NCI-H446 (cell line): ENCODE results near the gene YEATS2.

ENCODE experiments used
- DNase-seq, 2 experiments: peaks; one replicate each; lab custom pipeline; 2025; lab: John Stamatoyannopoulos, UW

Gene YEATS2

GRCh38 chr3:183812761-183813445 is 115.3 kb downstream of the YEATS2 start:
- peak in 1 of 2 experiments; percentile 54 for DNase-seq

DNA sequence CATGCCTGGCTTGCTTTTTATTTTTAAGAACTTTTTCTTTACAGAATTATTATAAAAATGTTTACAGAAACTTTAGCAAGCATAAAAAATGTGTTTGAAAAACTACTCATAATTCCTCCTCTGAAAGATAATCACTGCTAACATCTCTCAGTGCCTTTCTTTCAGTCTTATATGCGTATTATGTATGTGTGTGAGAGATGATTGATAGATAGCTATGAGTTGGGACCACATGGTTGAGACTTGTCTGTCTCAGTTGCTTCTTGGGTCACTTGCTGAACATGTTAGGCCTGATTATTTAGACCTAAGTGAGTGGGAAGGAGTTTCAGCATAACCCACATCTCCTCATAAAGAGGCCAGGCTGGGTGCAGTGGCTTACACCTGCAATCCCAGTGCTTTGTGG is 116.6 kb downstream of the YEATS2 start:
- no peak for DNase-seq

DNA sequence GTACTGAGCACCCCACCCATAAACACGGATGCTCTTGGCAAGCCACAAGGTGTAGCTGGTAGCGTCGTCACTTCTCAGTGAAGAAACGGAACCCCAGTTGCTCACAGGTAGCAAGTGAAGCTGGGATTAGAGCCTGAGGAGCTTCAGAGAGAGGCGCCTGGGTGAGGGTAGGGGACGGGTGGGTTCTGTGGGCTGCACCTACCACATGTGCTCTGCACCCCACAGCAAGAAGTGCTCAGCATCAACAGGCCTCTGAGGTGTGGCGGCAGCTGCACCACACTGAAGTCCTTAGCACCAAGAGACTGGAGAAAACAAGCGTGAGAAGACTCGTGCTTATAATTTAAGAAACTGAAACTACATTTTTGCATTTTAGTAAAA is 118.0 kb downstream of the YEATS2 start:
- DNase-seq: no peak

- DNase-seq: no peak
Measured at GRCh38 chr3:183815951-183816475, 118.4 kb downstream of the YEATS2 start.

- peak in 1 of 2 experiments; percentile 63 for DNase-seq
Measured at GRCh38 chr3:183816681-183817510, 119.3 kb downstream of the YEATS2 start.

GRCh38 chr3:183817639-183818038 is 120.0 kb downstream of the YEATS2 start:
- DNase-seq: no peak

GRCh38 chr3:183818041-183818620 is 120.5 kb downstream of the YEATS2 start:
- no peak for DNase-seq

GRCh38 chr3:183818706-183819624 is 121.4 kb downstream of the YEATS2 start:
- no peak for DNase-seq

GRCh38 chr3:183819831-183820230 is 122.2 kb downstream of the YEATS2 start:
- no peak for DNase-seq

DNA sequence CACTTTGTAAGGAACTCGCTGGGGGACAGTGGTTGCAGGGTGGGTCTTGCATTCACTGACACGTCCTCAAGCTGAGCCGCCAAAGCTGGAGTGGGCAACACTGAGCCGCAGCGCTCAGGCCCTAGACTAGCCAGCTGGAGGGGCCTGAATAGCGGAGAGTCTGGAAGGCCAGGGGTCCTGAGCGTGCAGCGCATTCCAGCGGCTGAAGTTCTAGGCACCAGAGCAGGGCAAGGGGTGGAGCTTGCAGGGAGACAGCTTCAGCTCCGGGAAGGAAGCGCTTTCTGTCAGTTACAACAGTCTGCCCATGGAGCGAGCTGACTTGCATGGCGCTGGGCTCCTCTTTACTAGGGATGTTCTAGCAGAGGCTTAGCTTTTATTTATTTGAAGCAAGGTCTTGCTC is 125.0 kb downstream of the YEATS2 start:
- no peak for DNase-seq

DNA sequence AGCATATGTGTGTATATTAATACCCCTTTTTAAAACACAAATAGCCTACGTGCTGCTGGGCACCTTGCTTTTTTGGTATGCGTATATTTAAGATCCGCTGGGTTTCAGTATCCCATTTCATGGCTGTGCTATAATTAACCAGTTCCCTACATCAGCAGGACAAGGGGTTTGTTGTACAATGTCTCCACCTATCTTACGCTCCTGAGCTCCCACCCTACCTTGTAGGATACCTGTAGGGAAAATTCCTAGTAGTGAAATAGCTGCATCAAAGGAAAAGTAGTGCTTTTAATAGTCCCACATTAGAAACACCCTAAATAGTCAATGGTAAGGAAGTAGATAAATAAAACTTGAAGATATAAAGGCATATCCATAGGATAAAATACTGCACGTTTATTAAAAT is 126.4 kb downstream of the YEATS2 start:
- no peak for DNase-seq

- DNase-seq: no peak
Measured at GRCh38 chr3:183824761-183825455, 127.3 kb downstream of the YEATS2 start.

DNA sequence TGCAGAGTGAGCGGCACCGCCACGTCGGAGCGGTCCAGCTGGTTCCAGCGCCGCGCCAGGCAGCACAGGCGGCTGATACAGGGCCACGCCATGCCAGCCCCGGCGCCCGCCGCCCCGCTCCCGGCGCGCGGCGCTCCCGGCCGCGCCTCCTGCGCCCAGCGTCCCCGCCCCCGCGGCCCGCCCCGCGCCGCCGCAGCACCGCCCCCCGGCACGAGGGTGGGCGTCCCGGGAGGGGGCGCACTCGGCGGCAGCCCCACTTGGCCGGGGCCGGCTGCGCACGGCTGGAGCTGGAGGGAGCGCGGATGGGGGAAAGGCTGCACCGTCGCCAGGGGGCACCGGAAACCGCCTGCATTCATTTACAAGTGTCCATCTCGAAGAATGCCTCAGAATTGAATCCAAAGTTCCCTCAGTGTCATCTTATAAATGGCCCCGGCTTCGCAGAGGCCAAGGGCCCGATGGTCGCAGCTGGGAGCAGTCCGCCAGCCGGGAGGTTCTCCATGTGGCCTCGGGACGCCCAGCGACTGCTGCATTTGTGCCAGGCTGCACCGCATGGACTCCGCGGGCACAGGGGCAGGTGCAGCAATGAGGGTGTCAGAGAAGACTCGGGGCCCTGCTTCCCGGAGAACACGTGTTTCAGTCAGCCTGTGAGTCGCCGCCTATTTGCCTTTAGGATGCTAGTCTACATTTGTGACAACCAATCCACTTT is 128.0 kb downstream of the YEATS2 start, which contains the start of gene MAP6D1:
MAP6D1 (minus strand) TSS at position 122 of the 706 bp plus-strand sequence; CDS start at position 92, 30 bp downstream.
- peak in 1 of 2 experiments; percentile 41 for DNase-seq

DNA sequence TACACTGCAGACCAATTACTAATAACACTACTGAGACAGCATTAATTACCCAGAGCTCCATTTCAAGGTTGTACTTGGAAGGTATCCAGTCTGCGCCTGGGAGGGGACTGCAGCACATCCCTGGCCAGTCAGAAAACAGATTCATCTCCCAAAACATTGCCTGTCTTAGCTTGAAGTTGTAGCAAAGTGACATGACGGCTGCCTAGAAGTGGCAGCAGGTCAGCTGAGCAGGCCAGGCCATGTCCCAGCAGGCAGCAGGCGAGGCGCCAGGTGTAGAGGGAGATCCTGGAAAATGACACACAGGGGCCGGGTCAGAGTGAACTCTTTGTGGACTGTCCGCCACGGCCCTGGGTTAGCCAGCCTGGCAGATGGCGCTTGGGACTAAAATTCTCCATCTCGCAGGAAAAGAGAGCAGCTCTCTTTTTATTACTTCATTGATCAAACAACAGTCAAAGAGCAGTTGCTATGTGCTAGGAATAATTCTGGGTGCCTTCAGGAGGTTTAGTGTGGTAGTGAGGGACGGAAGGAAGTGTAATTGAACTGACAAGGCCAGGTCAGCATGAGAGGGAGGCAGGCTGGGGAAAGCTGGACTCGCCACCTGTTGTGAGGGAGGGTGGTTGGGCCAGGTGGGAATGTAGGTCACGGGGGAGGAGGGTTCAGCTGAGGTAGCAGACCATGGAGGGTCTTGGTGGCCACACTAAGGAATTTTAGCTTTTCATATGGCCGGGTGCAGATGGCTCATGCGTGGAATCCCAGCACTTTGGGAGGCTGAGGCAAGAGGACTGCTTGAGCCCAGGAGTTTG is 129.1 kb downstream of the YEATS2 start:
- DNase-seq: no peak

DNA sequence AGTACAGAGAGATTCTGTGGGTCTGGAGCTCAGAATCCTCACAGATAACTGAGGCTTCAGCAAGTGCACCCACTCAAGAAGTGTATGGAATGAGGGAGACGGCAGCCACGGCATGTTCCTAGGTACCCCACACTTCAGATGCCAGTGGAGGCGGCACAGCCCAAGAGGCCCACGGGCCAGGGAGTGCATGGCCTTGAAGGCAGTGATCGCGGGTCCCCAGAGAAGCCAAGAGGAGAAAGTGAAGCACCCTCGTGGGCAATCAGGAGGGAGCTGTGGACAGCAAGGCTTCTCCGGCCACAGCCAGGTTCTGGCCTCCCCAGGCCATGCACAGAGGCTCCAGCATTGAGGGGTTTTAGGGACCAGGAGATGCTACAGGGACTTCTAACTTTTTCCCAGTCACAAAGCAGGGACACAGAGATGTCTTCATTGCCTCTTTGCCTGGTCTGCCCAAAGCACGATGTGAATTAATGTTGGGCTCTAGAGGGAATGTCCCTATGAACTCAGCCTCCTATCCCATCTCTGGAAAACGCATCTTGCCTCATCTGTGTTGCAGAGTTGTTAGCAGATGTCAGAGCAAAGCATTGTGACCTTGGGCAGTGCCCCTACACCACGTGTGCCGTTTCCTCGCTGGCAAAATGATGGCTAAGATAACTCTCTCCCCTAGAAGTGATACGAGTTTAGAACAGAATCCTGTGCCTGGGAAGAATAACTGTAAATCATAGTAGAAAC is 130.4 kb downstream of the YEATS2 start:
- no peak for DNase-seq

GRCh38 chr3:183828538-183828870 is 130.9 kb downstream of the YEATS2 start:
- no peak for DNase-seq

DNA sequence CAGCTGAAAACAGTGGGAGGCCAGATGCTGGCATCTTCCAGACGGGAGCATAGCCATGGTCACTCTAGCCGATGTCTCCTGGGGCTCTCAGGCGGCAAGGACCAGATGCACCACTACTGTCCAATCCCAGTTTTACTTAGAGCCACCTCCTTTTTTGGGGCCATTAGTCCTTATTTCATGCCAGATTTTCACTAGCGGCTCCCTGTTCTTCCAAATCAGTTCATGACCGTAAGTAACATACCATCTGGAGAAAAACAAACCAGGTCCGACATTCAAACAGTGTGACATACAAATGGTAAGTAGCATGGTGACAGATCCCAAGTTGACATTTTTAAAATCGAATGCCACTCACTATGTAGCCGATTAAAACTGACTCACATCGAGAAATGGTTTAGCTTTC is 131.9 kb downstream of the YEATS2 start:
- no peak for DNase-seq

DNA sequence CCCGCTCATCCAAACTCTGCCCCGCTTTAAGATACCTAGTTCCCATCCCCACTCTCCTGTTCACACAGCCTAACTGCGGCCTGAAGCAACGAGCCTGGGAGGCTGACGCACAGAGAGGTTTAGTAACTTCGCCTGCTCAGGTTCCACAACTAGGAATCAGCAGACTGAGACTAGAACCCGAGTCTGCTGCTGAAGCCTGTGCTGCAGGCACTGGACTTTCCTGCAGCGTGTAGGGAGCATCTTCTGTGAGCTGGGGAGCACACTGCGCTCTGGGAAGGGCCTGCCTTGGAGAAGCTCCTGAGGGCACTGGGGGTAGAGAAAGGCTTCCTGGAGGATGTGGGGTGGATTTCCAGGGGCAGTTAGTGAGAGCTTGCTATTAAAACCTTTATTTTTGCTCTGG is 132.6 kb downstream of the YEATS2 start:
- no peak for DNase-seq

DNA sequence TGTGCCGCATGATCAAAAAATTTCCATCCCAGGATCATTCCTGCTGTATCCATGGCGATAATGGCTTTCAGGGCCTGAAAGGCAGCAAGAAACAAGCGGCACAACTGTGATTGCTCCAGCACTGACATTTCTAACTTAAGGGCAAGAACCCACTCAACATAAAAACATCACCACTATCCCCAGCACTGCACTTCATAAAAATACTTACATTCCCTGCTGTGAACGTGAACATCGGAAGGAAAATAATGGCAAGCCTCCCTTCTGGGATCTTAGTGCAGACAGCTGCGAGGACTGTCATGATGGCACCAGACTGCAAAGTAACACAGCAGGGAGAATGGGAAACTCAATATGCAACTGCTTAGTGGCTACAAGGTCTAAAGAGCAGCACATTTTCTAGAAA is 135.9 kb downstream of the YEATS2 start:
- DNase-seq: no peak
